Tibial nerve (tissue), 3 donors: Measurements from ENCODE around the gene MKKS.

Experiments
- CTCF ChIP-seq, 5 experiments: fragments of 200-600 bp in 3 of 5; fragments of 450-650 bp in 2 of 5; sonication (generic) in 3 of 5; IDR thresholded peaks; one replicate each; pipeline ENCODE4 v1.5.1; 2016 to 2019; ENCODE audit warnings: antibody characterized with exemption in 5 of 5, mild to moderate bottlenecking in 3 of 5, moderate library complexity in 2 of 5
- POLR2A ChIP-seq, 2 donors: fragments of 450-650 bp; IDR thresholded peaks; one replicate each; pipeline ENCODE4 v1.6.1; 2017; ENCODE audit warnings: antibody characterized with exemption in 2 of 2, mild to moderate bottlenecking in 2 of 2, moderate library complexity in 2 of 2

- TF ChIP-seq CTCF (IDR thresholded peaks at IDR 0.05): no peak
- no peak for TF ChIP-seq POLR2A (IDR thresholded peaks at IDR 0.05)
These were observed 19.2 kb upstream of the MKKS start for GRCh38 chr20:10453241-10453640.
